ENCODE results near the gene RBM20. TPM values are rescaled to one million over a fixed set of nuclear protein-coding genes. Genes with fewer than 3 reads are reported as not detected.

Gene RBM20
- total RNA-seq, 4 donors from 2014 or later, result 0.88 to 3.8 (median 1.9) TPM

DNA sequence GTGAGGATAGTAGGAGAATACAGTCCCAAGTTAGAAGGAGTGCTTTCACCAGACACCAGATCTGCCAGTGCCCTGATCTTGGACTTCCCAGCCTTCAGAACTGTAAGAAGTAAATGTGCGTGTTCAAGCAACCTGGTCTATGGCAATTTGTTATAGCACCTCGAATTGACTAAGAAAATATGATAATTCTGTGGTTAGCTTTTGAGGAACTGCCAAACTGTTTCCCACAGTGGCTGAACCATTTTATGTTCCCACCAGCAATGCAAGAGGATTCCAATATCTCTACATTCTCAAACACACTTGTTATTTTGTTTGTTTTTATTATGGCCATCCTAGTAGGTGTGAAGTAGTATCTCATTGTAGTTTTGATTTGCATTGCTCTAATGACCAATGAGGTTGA is 47.0 kb downstream of the RBM20 start:
- H3K36me3 ChIP-seq, result no peaks in the 10 kb centered on the region
- H3K27ac ChIP-seq, result no peak overlapping the region
- intact Hi-C loops (cut with DNase I; ENCODE audit: low total_unique reads), result no loop called here
- H3K4me1 ChIP-seq, result no peaks in the 10 kb centered on the region
- no peak for DNase-seq
- H3K4me3 ChIP-seq, result no peak overlapping the region
- no peaks in the 10 kb centered on the region for H3K27me3 ChIP-seq
- H3K9me3 ChIP-seq, result no peaks in the 10 kb centered on the region
- TF ChIP-seq POLR2A (IDR thresholded peaks at IDR 0.05), result no peak
- TF ChIP-seq, protein P1, sequence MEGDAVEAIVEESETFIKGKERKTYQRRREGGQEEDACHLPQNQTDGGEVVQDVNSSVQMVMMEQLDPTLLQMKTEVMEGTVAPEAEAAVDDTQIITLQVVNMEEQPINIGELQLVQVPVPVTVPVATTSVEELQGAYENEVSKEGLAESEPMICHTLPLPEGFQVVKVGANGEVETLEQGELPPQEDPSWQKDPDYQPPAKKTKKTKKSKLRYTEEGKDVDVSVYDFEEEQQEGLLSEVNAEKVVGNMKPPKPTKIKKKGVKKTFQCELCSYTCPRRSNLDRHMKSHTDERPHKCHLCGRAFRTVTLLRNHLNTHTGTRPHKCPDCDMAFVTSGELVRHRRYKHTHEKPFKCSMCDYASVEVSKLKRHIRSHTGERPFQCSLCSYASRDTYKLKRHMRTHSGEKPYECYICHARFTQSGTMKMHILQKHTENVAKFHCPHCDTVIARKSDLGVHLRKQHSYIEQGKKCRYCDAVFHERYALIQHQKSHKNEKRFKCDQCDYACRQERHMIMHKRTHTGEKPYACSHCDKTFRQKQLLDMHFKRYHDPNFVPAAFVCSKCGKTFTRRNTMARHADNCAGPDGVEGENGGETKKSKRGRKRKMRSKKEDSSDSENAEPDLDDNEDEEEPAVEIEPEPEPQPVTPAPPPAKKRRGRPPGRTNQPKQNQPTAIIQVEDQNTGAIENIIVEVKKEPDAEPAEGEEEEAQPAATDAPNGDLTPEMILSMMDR (IDR thresholded peaks at IDR 0.05), result no peak

DNA sequence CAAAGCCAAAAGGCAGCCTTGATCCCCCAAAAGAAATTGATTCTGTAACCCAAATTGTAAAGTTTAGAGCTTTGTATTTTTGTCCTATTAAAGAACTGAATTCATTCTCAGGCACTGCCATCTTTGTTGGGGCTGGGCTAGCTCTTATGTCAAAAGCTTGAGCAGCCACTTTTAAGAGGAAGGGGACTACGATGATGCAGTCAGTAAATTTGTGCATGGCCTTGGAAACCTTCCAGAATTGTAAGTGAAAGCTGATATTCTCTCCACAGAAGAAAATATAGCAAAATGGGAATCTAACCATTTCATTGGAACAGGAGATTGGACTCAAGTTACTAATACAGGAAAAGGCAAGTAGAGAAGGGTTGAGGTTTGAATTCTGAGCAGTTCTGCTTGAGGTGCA is 50.1 kb downstream of the RBM20 start:
- no peaks in the 10 kb centered on the region for H3K9me3 ChIP-seq
- no peak overlapping the region for H3K4me3 ChIP-seq
- no peaks in the 10 kb centered on the region for H3K36me3 ChIP-seq
- H3K4me1 ChIP-seq, result no peaks in the 10 kb centered on the region
- intact Hi-C loops (cut with DNase I; ENCODE audit: low total_unique reads), result no loop called here
- H3K27me3 ChIP-seq, result no peaks in the 10 kb centered on the region
- DNase-seq, result no peak
- TF ChIP-seq POLR2A (IDR thresholded peaks at IDR 0.05), result no peak
- TF ChIP-seq, protein P1 (IDR thresholded peaks at IDR 0.05), result no peak
- H3K27ac ChIP-seq, result no peak overlapping the region

DNA sequence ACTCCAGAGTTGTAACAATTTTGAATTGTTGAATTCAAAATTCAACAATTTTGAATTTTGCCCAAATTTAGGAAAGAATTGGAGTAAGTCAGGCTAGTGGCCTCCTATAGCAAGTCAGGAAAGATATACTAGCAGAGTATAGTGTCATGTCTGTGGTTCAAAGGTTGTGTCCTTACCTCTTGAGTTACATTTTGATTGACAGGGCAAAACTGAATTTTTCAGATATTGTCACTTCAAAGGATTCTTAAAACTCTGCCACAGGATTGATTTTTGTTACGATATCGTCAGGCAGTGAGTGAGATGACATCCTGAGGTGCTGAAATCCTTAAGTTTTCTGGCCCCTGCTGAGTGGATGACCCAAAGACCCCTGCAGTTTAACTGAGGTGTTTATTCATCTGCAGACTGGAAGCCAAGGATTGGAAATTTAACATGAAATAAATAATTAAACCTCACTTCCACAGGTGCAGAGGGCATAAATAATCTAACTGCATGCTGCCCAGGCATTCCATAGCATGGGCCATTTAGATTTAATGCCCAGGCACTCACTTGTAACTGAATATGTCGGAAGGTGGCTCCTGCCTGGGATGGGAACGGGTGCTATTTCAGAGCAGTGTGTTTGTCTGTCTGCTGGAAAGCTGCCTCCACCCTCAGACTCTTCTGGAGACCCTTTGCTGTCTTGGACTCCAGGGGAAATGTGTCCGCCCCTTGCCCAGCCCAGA is 50.8 kb downstream of the RBM20 start:
- H3K9me3 ChIP-seq, result no peaks in the 10 kb centered on the region
- TF ChIP-seq, protein P1 (IDR thresholded peaks at IDR 0.05), result no peak
- no peak for TF ChIP-seq POLR2A (IDR thresholded peaks at IDR 0.05)
- intact Hi-C loops (cut with DNase I; ENCODE audit: low total_unique reads), result no loop called here
- DNase-seq, result no peak
- H3K27ac ChIP-seq, result no peak overlapping the region
- no peaks in the 10 kb centered on the region for H3K36me3 ChIP-seq
- no peak overlapping the region for H3K4me3 ChIP-seq
- no peaks in the 10 kb centered on the region for H3K27me3 ChIP-seq
- no peaks in the 10 kb centered on the region for H3K4me1 ChIP-seq

GRCh38 chr10:110695539-110695886 is 51.4 kb downstream of the RBM20 start:
- DNase-seq, result no peak
- Histone ChIP-seq H3K4me1 (no peaks in the 10 kb centered on the region), H3K27ac (no peak overlapping the region), H3K27me3 (no peaks in the 10 kb centered on the region), H3K9me3 (no peaks in the 10 kb centered on the region), H3K4me3 (no peak overlapping the region), H3K36me3 (no peaks in the 10 kb centered on the region)
- intact Hi-C loops (cut with DNase I; ENCODE audit: low total_unique reads), result no loop called here
- TF ChIP-seq POLR2A (IDR thresholded peaks at IDR 0.05), result no peak
- TF ChIP-seq, protein P1 (IDR thresholded peaks at IDR 0.05), result no peak

DNA sequence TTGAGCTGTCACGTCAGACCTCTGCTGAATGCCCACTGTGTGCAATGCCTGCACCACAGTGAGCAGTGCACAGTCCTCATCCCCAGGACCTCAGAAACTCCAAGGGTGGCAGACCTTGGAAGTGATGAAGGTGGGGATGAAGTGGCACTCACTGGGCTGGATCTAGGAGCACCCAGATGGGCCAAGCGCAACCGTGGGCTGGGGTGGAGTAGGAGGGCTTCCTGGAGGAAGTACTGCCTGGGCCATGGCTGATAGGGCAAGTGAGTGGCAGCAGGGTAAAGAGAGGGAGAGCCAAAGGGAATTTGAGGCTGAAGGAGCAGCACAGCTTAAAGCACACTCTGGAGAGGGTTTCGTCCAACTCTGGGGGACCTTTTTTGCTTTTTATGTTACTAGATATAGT is 52.3 kb downstream of the RBM20 start:
- intact Hi-C loops (cut with DNase I; ENCODE audit: low total_unique reads), result no loop called here
- no peaks in the 10 kb centered on the region for H3K4me1 ChIP-seq

More for the DNA sequence above, 52.3 kb downstream of the RBM20 start:
- H3K4me3 ChIP-seq, result no peak overlapping the region
- no peaks in the 10 kb centered on the region for H3K36me3 ChIP-seq
- TF ChIP-seq, protein P1 (IDR thresholded peaks at IDR 0.05), result no peak
- TF ChIP-seq POLR2A (IDR thresholded peaks at IDR 0.05), result no peak
- no peak overlapping the region for H3K27ac ChIP-seq
- no peaks in the 10 kb centered on the region for H3K9me3 ChIP-seq
- no peak for DNase-seq
- H3K27me3 ChIP-seq, result no peaks in the 10 kb centered on the region

All from uterus (tissue), 4 donors.